Epithelial cell of alveolus of lung (primary cell): ENCODE data around the gene ESD. TPM values are rescaled to one million over a fixed set of nuclear protein-coding genes. Genes with fewer than 3 reads are reported as not detected.

Experiments used
- total RNA-seq: library from RNA; depleted of rRNA; stranded (reverse); fragments of >200 nt; gene quantifications from 2 replicates; pipeline ENCODE4 v1.2.1, GENCODE V29; 2015

ESD gene
- total RNA-seq = 147 and 154 TPM in 2 replicates

GRCh38 chr13:46796515-46797474, at the start of gene ESD:
ESD (minus strand) TSS chr13:46797161; CDS start chr13:46791413, 5,748 bp downstream.

Other genes with a start within 250 kb of the ESD start
- 8.4 and 8.9 TPM in 2 replicates for gene LRCH1, start 244.0 kb downstream of the ESD start, total RNA-seq
- gene HTR2A, start 99.9 kb upstream of the ESD start, total RNA-seq = under 0.01 and 0.16 TPM in 2 replicates